ENCODE data around the gene ENAH. TPM values are rescaled to one million over a fixed set of nuclear protein-coding genes. Genes with fewer than 3 reads are reported as not detected.
A peak's percentile ranks its signal among the peaks of the same experiment; 100 is the strongest.

The ENAH gene
- polyA plus RNA-seq, 3 donors = 0.12 TPM; not detected in 2

DNA sequence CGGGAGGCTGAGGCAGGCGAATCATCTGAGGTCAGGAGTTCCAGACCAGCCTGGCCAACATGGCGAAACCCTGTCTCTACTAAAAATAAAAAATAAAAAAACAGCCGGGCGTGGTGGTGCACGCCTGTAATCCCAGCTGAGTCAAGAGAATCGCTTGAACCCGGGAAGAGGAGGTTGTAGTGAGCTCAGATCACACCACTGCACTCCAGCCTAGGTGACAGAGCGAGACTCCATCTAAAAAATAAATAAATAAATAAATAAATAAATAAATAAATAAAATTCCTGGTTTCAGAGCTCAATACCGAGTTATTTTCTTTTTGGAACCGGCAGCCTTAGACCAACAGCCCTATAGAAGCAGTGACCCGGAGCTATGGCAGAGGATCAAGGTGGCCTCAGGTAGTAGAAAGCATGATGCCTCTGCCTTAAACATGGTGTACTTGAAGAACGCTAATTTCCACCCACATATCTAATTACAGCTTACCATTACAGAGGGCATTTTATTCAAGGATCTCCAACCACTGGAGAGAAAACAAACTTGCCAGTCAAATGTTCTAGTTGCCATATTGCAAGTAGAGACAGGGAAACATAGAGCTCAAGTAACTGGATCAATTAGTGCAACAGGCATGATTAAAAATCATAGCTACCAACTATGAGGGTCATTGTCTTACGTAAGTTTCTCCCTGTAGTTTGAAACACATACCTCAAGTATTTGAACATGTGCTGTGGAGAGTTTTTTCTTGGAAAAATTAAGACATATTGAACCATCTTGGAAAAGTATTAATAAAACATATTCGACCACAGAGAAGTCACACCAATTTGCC, 2.0 kb upstream of the ENAH start:
- Mint-ChIP-seq H3K27ac (peak overlapping the region in 1 of 7 donors; percentile 66), H3K9me3 (peaks cover 0 to 12% (median 2%) of the 10 kb centered on the region in 7 donors), H3K4me3 (peak overlapping the region in 1 of 2 donors; percentile 96), H3K4me1 (peaks cover 18% of the 10 kb centered on the region), H3K27me3 (ENCODE audit: low read depth in 3 of 3) (peaks cover 34 to 49% (median 38%) of the 10 kb centered on the region in 3 donors), H3K36me3 (peaks cover 3 to 11% of the 10 kb centered on the region in 2 donors)
- Histone ChIP-seq H3K27me3 (ENCODE audit: control insufficient read depth in 2 of 2, insufficient read depth in 2 of 2, low read length in 2 of 2) (peaks cover 26 to 48% of the 10 kb centered on the region in 2 donors), H2AFZ (ENCODE audit: insufficient read depth, low read depth, low read length, poor library complexity, severe bottlenecking) (no peak overlapping the region), H4K20me1 (ENCODE audit: insufficient read depth, low read length) (no peaks in the 10 kb centered on the region), H3K4me1 (ENCODE audit: control insufficient read depth in 1 of 2, insufficient read depth in 2 of 2, low read length in 2 of 2) (peaks cover 18 to 23% of the 10 kb centered on the region in 2 donors), H3K27ac (ENCODE audit: low read depth in 1 of 2, low read length in 2 of 2) (no peak overlapping the region), H3K4me3 (replicated peaks in 1 of 3; ENCODE audit: low read depth in 2 of 3, low read length in 3 of 3) (no peak overlapping the region), H3K79me2 (ENCODE audit: insufficient read depth, low read length) (no peaks in the 10 kb centered on the region), H3K9ac (ENCODE audit: insufficient read depth, low read length, poor library complexity, severe bottlenecking) (no peak overlapping the region), H3K36me3 (replicated peaks in 1 of 2; ENCODE audit: control insufficient read depth in 1 of 2, insufficient read depth in 2 of 2, low read length in 2 of 2) (no peaks in the 10 kb centered on the region), H3K9me3 (replicated peaks in 1 of 2; ENCODE audit: control insufficient read depth in 1 of 2, insufficient read depth in 1 of 2, low read length in 2 of 2) (no peaks in the 10 kb centered on the region), H3K4me2 (replicated peaks; ENCODE audit: extremely low read depth, low read length, poor library complexity, severe bottlenecking) (no peak overlapping the region)
- intact Hi-C loops (cut with micrococcal nuclease) = no loop called here
- TF ChIP-seq, protein P1, sequence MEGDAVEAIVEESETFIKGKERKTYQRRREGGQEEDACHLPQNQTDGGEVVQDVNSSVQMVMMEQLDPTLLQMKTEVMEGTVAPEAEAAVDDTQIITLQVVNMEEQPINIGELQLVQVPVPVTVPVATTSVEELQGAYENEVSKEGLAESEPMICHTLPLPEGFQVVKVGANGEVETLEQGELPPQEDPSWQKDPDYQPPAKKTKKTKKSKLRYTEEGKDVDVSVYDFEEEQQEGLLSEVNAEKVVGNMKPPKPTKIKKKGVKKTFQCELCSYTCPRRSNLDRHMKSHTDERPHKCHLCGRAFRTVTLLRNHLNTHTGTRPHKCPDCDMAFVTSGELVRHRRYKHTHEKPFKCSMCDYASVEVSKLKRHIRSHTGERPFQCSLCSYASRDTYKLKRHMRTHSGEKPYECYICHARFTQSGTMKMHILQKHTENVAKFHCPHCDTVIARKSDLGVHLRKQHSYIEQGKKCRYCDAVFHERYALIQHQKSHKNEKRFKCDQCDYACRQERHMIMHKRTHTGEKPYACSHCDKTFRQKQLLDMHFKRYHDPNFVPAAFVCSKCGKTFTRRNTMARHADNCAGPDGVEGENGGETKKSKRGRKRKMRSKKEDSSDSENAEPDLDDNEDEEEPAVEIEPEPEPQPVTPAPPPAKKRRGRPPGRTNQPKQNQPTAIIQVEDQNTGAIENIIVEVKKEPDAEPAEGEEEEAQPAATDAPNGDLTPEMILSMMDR (IDR thresholded peaks at IDR 0.05) = no peak
- WGBS (ENCODE audit: insufficient coverage) = 100% methylated on average over 1 of the region's 15 CpGs
- DNase-seq = no peak

DNA sequence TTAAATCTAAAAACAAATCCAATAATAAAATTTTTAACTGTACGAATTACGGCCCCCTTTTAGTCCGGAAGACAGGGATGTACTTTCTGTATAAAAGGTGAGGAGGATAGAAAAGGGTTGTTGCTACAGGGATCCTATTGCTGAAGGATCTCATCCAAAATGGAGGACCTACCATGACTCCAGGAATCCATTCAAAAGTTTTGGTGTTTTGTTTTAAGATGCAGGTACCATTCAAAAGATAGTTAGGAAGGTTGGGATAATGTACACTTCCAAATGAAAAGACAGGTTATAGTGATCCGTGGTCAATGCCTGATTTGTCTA, 1.3 kb upstream of the ENAH start:
- H3K9ac ChIP-seq (ENCODE audit: insufficient read depth, low read length, poor library complexity, severe bottlenecking) = no peak overlapping the region
- H3K27ac ChIP-seq (ENCODE audit: low read depth in 1 of 2, low read length in 2 of 2) = no peak overlapping the region
- TF ChIP-seq, protein P1 (IDR thresholded peaks at IDR 0.05) = no peak
- no peak for DNase-seq
- H3K36me3 Mint-ChIP-seq = peaks cover 3 to 11% of the 10 kb centered on the region in 2 donors
- peaks cover 18% of the 10 kb centered on the region for H3K4me1 Mint-ChIP-seq
- no peaks in the 10 kb centered on the region for H3K36me3 ChIP-seq (replicated peaks in 1 of 2; ENCODE audit: control insufficient read depth in 1 of 2, insufficient read depth in 2 of 2, low read length in 2 of 2)
- no peaks in the 10 kb centered on the region for H3K9me3 ChIP-seq (replicated peaks in 1 of 2; ENCODE audit: control insufficient read depth in 1 of 2, insufficient read depth in 1 of 2, low read length in 2 of 2)
- H3K4me2 ChIP-seq (replicated peaks; ENCODE audit: extremely low read depth, low read length, poor library complexity, severe bottlenecking) = peak overlapping the region; percentile 89
- H3K79me2 ChIP-seq (ENCODE audit: insufficient read depth, low read length) = no peaks in the 10 kb centered on the region
- H3K27me3 ChIP-seq (ENCODE audit: control insufficient read depth in 2 of 2, insufficient read depth in 2 of 2, low read length in 2 of 2) = peaks cover 32 to 54% of the 10 kb centered on the region in 2 donors
- H3K27me3 Mint-ChIP-seq (ENCODE audit: low read depth in 3 of 3) = peaks cover 34 to 53% (median 43%) of the 10 kb centered on the region in 3 donors
- H3K4me1 ChIP-seq (ENCODE audit: control insufficient read depth in 1 of 2, insufficient read depth in 2 of 2, low read length in 2 of 2) = peaks cover 18 to 23% of the 10 kb centered on the region in 2 donors
- no peak overlapping the region for H3K27ac Mint-ChIP-seq
- peak overlapping the region; percentile 79 for H2AFZ ChIP-seq (ENCODE audit: insufficient read depth, low read depth, low read length, poor library complexity, severe bottlenecking)
- H4K20me1 ChIP-seq (ENCODE audit: insufficient read depth, low read length) = no peaks in the 10 kb centered on the region
- H3K9me3 Mint-ChIP-seq = peaks cover 0 to 12% (median 2%) of the 10 kb centered on the region in 7 donors
- intact Hi-C loops (cut with micrococcal nuclease) = no loop called here
- no CpG with 5 or more reads among the region's 4 CpGs for WGBS (ENCODE audit: insufficient coverage)
- H3K4me3 ChIP-seq (replicated peaks in 1 of 3; ENCODE audit: low read depth in 2 of 3, low read length in 3 of 3) = peak overlapping the region in 2 of 3 experiments; percentile 81 to 83
- peak overlapping the region; percentile 88 to 96 for H3K4me3 Mint-ChIP-seq
